HG03025 (cell line): ENCODE results near the gene HEXIM2.
A peak's percentile ranks its signal among the peaks of the same experiment; 100 is the strongest.

Experiments
- ATAC-seq: cut with Tn5 transposase; IDR thresholded peaks from one replicate; pipeline ENCODE4 v1.9.1; 2021; ENCODE audit warnings: mild to moderate bottlenecking, moderate library complexity; ENCODE audit not compliant: unreplicated experiment, low FRiP score

HEXIM2 gene

GRCh38 chr17:45127548-45128300, 34.0 kb upstream of the HEXIM2 start:
- ATAC-seq, result no peak

GRCh38 chr17:45128331-45128730, 33.3 kb upstream of the HEXIM2 start:
- ATAC-seq, result no peak

DNA sequence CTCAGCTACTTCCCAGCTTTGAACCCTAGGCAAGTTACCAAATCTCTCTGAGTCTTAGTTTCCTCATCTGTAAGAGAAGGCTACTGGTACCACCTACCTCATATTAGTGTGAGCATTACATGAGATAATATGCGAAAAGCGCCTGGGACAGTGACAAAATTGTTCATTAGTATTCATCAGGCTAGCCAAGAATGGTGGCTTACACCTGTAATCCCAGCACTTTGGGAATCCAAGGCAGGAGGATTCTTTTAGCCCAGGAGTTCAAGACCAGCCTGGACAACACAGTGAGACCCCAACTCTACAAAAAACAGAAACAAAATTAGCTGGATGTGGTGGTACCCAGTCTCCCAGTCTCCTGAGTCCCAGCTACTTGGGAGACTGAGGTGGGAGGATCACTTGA, 32.7 kb upstream of the HEXIM2 start:
- ATAC-seq, result no peak

GRCh38 chr17:45129426-45129939, 32.2 kb upstream of the HEXIM2 start:
- no peak for ATAC-seq

- ATAC-seq, result no peak
Observed at GRCh38 chr17:45129940-45130680, 31.6 kb upstream of the HEXIM2 start.

DNA sequence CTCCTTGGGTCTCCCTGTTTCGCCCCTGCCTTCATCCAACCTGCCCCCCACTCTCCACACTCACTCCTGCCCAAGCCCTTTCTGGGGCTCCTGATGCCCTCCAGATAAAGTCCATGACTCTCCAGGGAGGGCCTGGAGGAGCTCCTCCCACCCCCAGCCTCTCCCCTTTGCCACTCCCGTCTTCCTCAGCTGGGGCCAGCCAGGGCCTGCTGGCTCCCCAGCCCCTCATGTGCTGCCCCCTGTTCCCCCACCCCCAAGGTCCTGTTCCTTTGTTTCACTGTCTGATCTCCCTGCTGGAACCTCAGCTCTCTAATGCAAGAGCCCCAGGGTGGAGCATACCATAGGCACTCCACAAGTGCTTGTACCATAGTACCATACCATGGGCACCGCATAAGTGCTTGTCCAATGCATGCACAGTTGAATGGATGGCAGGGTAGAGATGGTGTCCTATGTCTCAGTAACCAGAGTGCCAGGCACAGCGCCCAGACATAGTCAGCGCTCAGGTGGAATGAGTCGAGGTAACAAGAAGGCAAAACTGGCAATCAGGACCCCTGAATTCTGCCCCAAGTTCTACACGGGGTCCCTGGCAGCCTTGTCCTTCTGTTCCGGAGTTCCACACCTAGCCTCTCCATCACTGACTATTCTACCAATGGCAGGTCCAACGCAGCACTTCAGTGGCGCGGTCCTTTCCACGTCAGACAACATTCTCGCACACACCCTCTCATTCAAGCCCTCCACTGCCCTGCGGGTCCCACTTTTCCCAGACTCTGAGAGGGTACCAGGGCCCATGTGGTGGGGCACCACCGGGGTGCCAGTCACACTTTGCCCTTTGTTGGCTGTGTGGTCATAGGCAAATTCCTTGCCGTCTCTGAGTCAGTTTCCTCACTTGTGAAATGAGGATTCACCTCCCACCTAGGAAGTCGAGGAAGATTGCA, 30.7 kb upstream of the HEXIM2 start:
- no peak for ATAC-seq

DNA sequence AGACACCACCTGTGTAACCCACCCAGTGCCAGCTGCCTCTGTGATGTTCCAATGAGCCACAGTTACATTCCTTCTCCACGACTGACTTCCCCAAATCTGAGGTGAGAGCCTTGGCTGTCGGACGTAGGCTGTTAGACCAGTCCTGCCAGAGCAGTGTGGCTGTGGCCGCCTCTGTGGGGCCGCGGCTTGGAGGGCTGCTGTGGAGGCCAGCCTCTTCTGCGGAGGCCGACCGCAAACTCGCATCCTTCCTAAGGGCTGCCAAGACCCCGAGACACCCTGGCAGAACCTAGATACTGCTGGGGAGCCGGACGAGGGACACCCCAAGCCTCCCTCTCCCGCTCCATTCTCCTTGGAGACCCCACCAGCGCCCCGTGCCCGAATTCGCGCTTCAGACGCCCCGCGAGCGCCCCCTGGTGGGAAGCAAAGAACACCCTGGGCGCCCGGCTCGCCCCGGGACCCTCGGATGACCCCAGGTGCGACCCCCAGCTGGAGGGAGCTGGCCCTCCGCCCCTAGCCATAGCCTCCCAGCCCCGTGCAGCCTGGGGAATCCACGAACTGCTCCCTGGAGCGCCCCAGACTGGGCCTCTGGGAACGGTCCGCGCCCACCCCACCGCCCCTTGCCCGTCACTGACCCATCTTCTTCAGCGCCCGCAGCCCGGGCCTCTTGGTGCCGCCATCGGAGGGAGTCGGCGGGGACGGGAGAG, 29.9 kb upstream of the HEXIM2 start:
- ATAC-seq, result no peak

GRCh38 chr17:45132320-45132571, 29.4 kb upstream of the HEXIM2 start, which contains the start of gene PLCD3:
PLCD3 (minus strand) TSS chr17:45132515; CDS start chr17:45132410, 105 bp downstream.
- no peak for ATAC-seq

DNA sequence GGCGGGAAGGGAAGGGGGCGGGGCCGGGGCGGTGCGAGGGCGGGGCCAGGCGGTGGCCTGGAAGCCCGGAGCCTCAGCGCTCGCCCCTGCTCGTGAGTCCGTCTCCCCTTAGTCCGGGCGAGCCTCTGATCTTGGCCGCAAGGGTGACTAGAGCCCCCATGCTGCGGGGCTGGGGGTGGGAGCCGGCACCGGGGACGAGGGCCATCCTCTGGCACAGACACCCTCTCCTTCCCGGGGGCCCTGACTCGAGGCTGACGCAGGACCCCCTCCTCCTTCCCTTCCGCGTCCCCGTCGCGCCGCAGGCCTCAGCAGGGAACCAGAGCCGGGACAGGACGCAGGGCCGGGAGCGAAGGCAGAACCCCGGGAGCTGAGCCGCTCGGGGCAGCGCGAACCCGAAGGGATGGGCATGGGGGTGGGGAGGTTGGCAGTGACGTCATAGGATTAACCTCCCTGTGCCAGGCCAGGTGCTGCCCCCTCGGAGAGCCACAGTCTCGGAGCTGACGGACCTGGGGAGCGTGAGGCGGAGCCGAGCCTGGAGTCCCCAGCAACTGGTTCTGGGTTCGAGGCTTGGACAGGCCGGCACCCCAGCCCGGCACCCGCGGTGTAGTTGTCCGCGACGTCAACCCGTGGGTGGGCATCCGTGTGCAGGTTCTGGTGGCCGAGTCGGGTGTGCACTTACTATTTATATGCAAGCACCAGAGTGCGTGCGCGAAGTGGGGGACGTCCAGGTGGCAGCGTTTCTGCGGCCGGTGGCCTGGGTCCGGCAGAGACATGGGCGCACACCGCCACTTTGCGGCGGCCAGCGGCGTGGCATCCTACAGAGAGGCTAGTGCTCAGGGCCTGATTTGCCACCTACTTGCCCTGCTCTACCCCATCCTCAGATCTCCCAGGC, 28.9 kb upstream of the HEXIM2 start:
- no peak for ATAC-seq

DNA sequence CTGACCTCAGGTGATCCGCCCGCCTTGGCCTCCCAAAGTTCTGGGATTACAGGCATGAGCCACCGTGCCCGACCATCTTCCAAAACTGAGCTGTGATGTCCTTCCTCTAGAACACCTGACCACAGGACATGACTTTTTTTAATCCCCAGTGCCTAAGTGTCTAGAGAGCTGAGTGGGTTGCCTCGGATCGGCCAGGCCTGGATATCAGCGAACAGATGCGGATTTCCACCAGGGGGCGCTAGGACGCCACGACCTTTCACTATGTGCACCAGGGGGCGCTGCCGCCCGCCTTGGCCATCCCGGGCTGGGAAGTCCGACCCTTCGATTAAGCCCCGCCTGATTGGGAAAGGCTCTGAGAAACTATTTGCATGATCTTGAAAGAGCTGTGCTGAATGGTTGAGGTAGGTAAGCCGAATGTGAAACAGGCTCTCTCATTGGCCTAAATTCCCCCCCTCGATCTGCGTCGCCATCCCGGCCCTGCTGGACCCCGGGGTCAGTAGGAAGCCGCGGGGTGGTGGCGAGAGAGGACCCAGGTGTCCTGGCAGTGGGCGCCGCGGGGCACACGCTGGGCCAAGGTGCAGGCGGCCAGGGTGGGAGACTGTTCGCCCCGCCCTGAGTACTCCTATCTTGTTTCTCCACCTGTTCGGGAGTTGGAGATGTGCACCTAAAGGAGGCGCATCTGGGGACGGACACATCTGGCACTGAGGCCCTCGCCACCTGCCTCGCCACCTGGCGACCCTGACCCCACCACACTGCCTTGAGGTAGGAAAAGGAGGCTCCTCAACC, 26.3 kb upstream of the HEXIM2 start, which contains the start of gene ACBD4:
Gene ACBD4, plus strand, starts transcription at position 496 of the 786 bp plus-strand sequence. CDS start 458 bp downstream, outside the sequence.
- peak; percentile 66 for ATAC-seq

GRCh38 chr17:45135978-45136791, 25.5 kb upstream of the HEXIM2 start:
- no peak for ATAC-seq

DNA sequence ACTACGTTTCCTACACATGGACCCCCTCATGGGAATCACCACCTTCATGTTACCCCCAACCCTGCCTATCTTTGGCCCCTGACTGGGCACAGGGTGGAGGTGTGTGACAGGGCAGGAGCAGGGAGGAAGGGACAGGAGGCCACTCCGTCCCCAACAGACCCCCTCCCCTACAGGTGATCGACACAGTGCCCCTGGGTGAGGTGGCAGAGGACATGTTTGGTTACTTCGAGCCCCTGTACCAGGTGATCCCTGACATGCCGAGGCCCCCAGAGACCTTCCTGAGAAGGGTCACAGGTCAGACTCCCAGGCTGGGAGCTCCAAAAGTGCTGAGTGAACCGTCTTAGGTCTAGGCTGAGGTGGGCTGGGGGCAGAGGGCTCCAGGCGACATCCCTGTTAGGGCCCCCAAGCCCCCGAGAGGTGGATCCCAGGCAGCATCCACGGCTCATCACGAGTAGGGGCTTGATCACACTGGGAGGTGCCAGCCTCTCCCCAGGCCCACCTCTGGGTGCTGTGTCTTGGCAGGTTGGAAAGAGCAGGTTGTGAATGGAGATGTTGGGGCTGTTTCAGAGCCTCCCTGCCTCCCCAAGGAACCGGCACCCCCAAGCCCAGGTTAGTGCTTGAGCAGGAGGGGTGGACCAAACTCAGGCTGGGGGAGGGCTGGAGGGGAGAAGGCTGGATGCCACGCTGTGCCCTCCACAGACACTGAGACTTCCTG, 24.7 kb upstream of the HEXIM2 start:
- ATAC-seq, result no peak

- no peak for ATAC-seq
Observed at GRCh38 chr17:45137561-45138305, 23.9 kb upstream of the HEXIM2 start.

- no peak for ATAC-seq
Observed at GRCh38 chr17:45138911-45139532, 22.7 kb upstream of the HEXIM2 start.

DNA sequence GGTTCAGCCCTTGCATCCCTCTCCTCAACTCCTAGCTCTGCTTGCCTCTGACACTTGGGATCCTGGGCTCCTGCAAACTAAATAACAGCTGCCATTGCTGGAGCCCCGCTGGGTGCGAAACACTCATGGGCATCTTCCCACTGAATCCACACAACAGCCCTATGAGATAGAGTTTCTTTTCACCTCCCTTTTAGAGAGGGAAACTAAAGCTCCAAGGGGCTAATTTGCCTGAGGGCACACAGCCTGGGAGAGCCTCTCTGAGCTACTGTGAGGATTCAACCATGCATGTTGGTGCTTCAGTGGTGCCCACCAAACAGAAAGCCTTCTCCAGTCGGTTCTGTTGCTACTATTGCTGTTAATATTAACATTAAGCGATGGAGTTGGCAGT, 22.1 kb upstream of the HEXIM2 start:
- ATAC-seq, result no peak
